HTR-8/SVneo (cell line): ENCODE measurements around the gene ULBP3.
A peak's percentile ranks its signal among the peaks of the same experiment; 100 is the strongest.

Experiments
- DNase-seq: peaks from one replicate; pipeline ENCODE4 v3.0.0; 2011; ENCODE audit warnings: low spot score, mixed read lengths; ENCODE audit not compliant: insufficient read length
- FAIRE-seq: peaks from 2 replicates; lab custom pipeline; 2011; peaks lifted over from hg19 to GRCh38; lab: Jason Lieb, UNC

The ULBP3 gene

GRCh38 chr6:150068720-150069648, at the start of gene ULBP3:
TSS of gene ULBP3 (minus strand) at chr6:150069121. CDS start at chr6:150069066, 55 bp downstream.
- DNase-seq (peak; percentile 92), FAIRE-seq (peak; percentile 44)

- FAIRE-seq (no peak), DNase-seq (no peak)
Measured at GRCh38 chr6:150118627-150119026, 49.7 kb upstream of the ULBP3 start.

- FAIRE-seq (no peak), DNase-seq (no peak)
Measured at GRCh38 chr6:150118203-150118602, 49.3 kb upstream of the ULBP3 start.

GRCh38 chr6:150116200-150116800, 47.4 kb upstream of the ULBP3 start:
- no peak for DNase-seq
- FAIRE-seq: no peak

- DNase-seq (no peak), FAIRE-seq (no peak)
Measured at GRCh38 chr6:150115769-150116168, 46.8 kb upstream of the ULBP3 start.

- DNase-seq (no peak), FAIRE-seq (no peak)
Measured at GRCh38 chr6:150112233-150112632, 43.3 kb upstream of the ULBP3 start.

- FAIRE-seq: no peak
- no peak for DNase-seq
Measured at GRCh38 chr6:150102750-150103270, 33.9 kb upstream of the ULBP3 start.

- FAIRE-seq: no peak
- no peak for DNase-seq
Measured at GRCh38 chr6:150100745-150101144, 31.8 kb upstream of the ULBP3 start.

GRCh38 chr6:150099953-150100352, 31.0 kb upstream of the ULBP3 start:
- DNase-seq (no peak), FAIRE-seq (no peak)

GRCh38 chr6:150099546-150099945, 30.6 kb upstream of the ULBP3 start:
- FAIRE-seq (no peak), DNase-seq (no peak)

GRCh38 chr6:150098155-150098554, 29.2 kb upstream of the ULBP3 start:
- FAIRE-seq (no peak), DNase-seq (no peak)

GRCh38 chr6:150093397-150093796, 24.5 kb upstream of the ULBP3 start:
- FAIRE-seq: no peak

GRCh38 chr6:150091476-150091875, 22.6 kb upstream of the ULBP3 start:
- DNase-seq (no peak), FAIRE-seq (no peak)

More at GRCh38 chr6:150093397-150093796, 24.5 kb upstream of the ULBP3 start:
- DNase-seq: no peak

GRCh38 chr6:150090328-150090727, 21.4 kb upstream of the ULBP3 start:
- DNase-seq (no peak), FAIRE-seq (no peak)

GRCh38 chr6:150088481-150089154, 19.7 kb upstream of the ULBP3 start:
- FAIRE-seq: no peak
- no peak for DNase-seq

GRCh38 chr6:150087336-150087735, 18.4 kb upstream of the ULBP3 start:
- no peak for DNase-seq
- no peak for FAIRE-seq

- FAIRE-seq (no peak), DNase-seq (no peak)
Measured at GRCh38 chr6:150086026-150086425, 17.1 kb upstream of the ULBP3 start.

GRCh38 chr6:150084426-150084825, 15.5 kb upstream of the ULBP3 start:
- DNase-seq (no peak), FAIRE-seq (no peak)

GRCh38 chr6:150083839-150084238, 14.9 kb upstream of the ULBP3 start:
- DNase-seq (no peak), FAIRE-seq (no peak)

- DNase-seq (no peak), FAIRE-seq (no peak)
Measured at GRCh38 chr6:150081702-150082101, 12.8 kb upstream of the ULBP3 start.

GRCh38 chr6:150079604-150080003, 10.7 kb upstream of the ULBP3 start:
- DNase-seq: no peak
- no peak for FAIRE-seq
